CD14-positive monocyte (primary cell): ENCODE data around the gene EMC10. TPM values are rescaled to one million over a fixed set of nuclear protein-coding genes. Genes with fewer than 3 reads are reported as not detected.
"Not testable (repeated sequence)": the region's sequence is repeated elsewhere in the genome, so short reads cannot be mapped to it uniquely, and the experiment has no call there.

Source experiments
- DNase-seq, 3 donors: peaks; one replicate each; pipeline ENCODE4 v3.0.0-alpha.2; 2011 to 2022
- H2AFZ ChIP-seq: 2 replicates; pipeline ENCODE4 v1.6.0; 2012; ENCODE audit warnings: mild to moderate bottlenecking, low read depth, low read length, inconsistent platforms; ENCODE audit not compliant: insufficient read depth, poor library complexity, severe bottlenecking
- H3K27ac ChIP-seq, 2 donors: 1 replicate in 1 of 2; 2 replicates in 1 of 2; pipeline ENCODE4 v1.5.1; 2012 to 2013; ENCODE audit warnings: low read length in 2 of 2, control low read depth in 1 of 2, inconsistent platforms in 1 of 2, low read depth in 1 of 2, mild to moderate bottlenecking in 1 of 2
- H3K27me3 ChIP-seq, 2 donors: one replicate each; pipeline versions ENCODE4 v1.6.0 to v1.6.1; 2011 to 2013; ENCODE audit warnings: low read length in 2 of 2; ENCODE audit not compliant: control insufficient read depth in 2 of 2, insufficient read depth in 2 of 2
- H3K36me3 ChIP-seq, 2 donors: replicated peaks in 1 of 2; 1 replicate in 1 of 2; 2 replicates in 1 of 2; pipeline versions ENCODE4 v1.5.1 to v1.6.1; 2012 to 2013; ENCODE audit warnings: low read length in 2 of 2, control low read depth in 1 of 2, inconsistent platforms in 1 of 2, mild to moderate bottlenecking in 1 of 2; ENCODE audit not compliant: insufficient read depth in 2 of 2, control insufficient read depth in 1 of 2
- H3K4me1 ChIP-seq, 2 donors: 1 replicate in 1 of 2; 2 replicates in 1 of 2; pipeline versions ENCODE4 v1.5.1 to v1.6.1; 2012 to 2013; ENCODE audit warnings: low read length in 2 of 2, control low read depth in 1 of 2, inconsistent platforms in 1 of 2, mild to moderate bottlenecking in 1 of 2, moderate library complexity in 1 of 2; ENCODE audit not compliant: insufficient read depth in 2 of 2, control insufficient read depth in 1 of 2
- H3K4me2 ChIP-seq: replicated peaks from 2 replicates; pipeline ENCODE3; 2012; ENCODE audit warnings: low read length, moderate library complexity, mild to moderate bottlenecking; ENCODE audit not compliant: poor library complexity, severe bottlenecking; ENCODE audit errors: extremely low read depth
- H3K4me3 ChIP-seq, 3 experiments: fragments of 200-600 bp in 1 of 3; sonication (generic) in 1 of 3; replicated peaks in 1 of 3; 1 replicate in 2 of 3; 2 replicates in 1 of 3; pipeline ENCODE4 v1.5.1; 2011 to 2013; ENCODE audit warnings: low read length in 3 of 3, mild to moderate bottlenecking in 3 of 3, control low read depth in 2 of 3, low read depth in 2 of 3, inconsistent platforms in 1 of 3, moderate library complexity in 1 of 3
- H3K79me2 ChIP-seq: 2 replicates; pipeline ENCODE4 v1.6.0; 2012; ENCODE audit warnings: mild to moderate bottlenecking, control low read depth, inconsistent platforms, low read length, moderate library complexity; ENCODE audit not compliant: insufficient read depth
- H3K9ac ChIP-seq: 2 replicates; pipeline ENCODE4 v1.6.0; 2017; ENCODE audit warnings: low read length, mild to moderate bottlenecking; ENCODE audit not compliant: insufficient read depth, poor library complexity, severe bottlenecking
- H3K9me3 ChIP-seq, 2 donors: replicated peaks in 1 of 2; 1 replicate in 1 of 2; 2 replicates in 1 of 2; pipeline versions ENCODE4 v1.5.1 to v1.6.1; 2012 to 2013; ENCODE audit warnings: low read length in 2 of 2, control low read depth in 1 of 2; ENCODE audit not compliant: control insufficient read depth in 1 of 2, insufficient read depth in 1 of 2
- H4K20me1 ChIP-seq: 2 replicates; pipeline ENCODE4 v1.6.0; 2012; ENCODE audit warnings: mild to moderate bottlenecking, low read length, control low read depth, moderate library complexity; ENCODE audit not compliant: insufficient read depth
- H3K27ac Mint-ChIP-seq, 7 donors: one replicate each; pipeline ENCODE4 v1.8.0; 2020; ENCODE audit warnings: mild to moderate bottlenecking in 7 of 7, mixed read lengths in 7 of 7, moderate library complexity in 6 of 7, inconsistent platforms in 2 of 7
- H3K27me3 Mint-ChIP-seq, 3 donors: one replicate each; pipeline ENCODE4 v1.8.0; 2021 to 2022; ENCODE audit warnings: low read depth in 3 of 3, mild to moderate bottlenecking in 3 of 3, mixed read lengths in 3 of 3, moderate library complexity in 3 of 3, inconsistent platforms in 1 of 3
- H3K36me3 Mint-ChIP-seq, 2 donors: one replicate each; pipeline ENCODE4 v1.8.0; 2020; ENCODE audit warnings: mixed read lengths in 2 of 2, inconsistent platforms in 1 of 2, mild to moderate bottlenecking in 1 of 2
- H3K4me1 Mint-ChIP-seq: one replicate; pipeline ENCODE4 v1.8.0; 2020; ENCODE audit warnings: mild to moderate bottlenecking, mixed read lengths
- H3K4me3 Mint-ChIP-seq, 2 donors: one replicate each; pipeline ENCODE4 v1.8.0; 2020; ENCODE audit warnings: mild to moderate bottlenecking in 2 of 2, mixed read lengths in 2 of 2, moderate library complexity in 1 of 2
- H3K9me3 Mint-ChIP-seq, 7 donors: one replicate each; pipeline ENCODE4 v1.8.0; 2020 to 2022; ENCODE audit warnings: mixed read lengths in 7 of 7, mild to moderate bottlenecking in 6 of 7, moderate library complexity in 6 of 7, inconsistent platforms in 2 of 7
- CTCF ChIP-seq: fragments of 200-600 bp; IDR thresholded peaks from one replicate; pipeline ENCODE4 v1.8.0; 2022; ENCODE audit warnings: antibody characterized with exemption, mild to moderate bottlenecking
- WGBS: methylation state at CpG from one replicate; pipeline ENCODE4 v1.1.5; 2013; ENCODE audit warnings: missing lambda C conversion rate; ENCODE audit not compliant: insufficient coverage; 5-methylcytosine and 5-hydroxymethylcytosine counted together
- intact Hi-C, 2 donors: fragments of 100-400 bp; cut with micrococcal nuclease; formaldehyde crosslinking; loops; one replicate each; pipeline versions ENCODE4 v1.15.0 to v1.15.1; 2023
- polyA plus RNA-seq, 3 donors: library from polyadenylated mRNA; depleted of rRNA in 1 of 3; unstranded in 2 of 3; stranded (reverse) in 1 of 3; fragments of 300-500 nt in 2 of 3; fragments of >200 nt in 1 of 3; fragmentation: Illumina TruSeq in 2 of 3; gene quantifications; 1 replicate in 2 of 3; 2 replicates in 1 of 3; pipeline ENCODE4 v1.2.3, GENCODE V29; 2012 to 2021

Gene EMC10
- polyA plus RNA-seq, 3 donors, result 8.5 to 50.4 (median 9.3) TPM

GRCh38 chr19:50522881-50523280 is 46.6 kb downstream of the EMC10 start:
- H3K79me2 ChIP-seq, result no peaks in the 10 kb centered on the region
- no peaks in the 10 kb centered on the region for H3K4me1 ChIP-seq
- no peak for TF ChIP-seq CTCF
- no peak overlapping the region for H3K4me2 ChIP-seq
- H3K4me1 Mint-ChIP-seq, result no peaks in the 10 kb centered on the region
- H3K36me3 ChIP-seq, result no peaks in the 10 kb centered on the region
- DNase-seq, result no peak
- no peak overlapping the region for H2AFZ ChIP-seq
- intact Hi-C loops, result no loop called here
- no peak overlapping the region for H3K27ac ChIP-seq
- no peaks in the 10 kb centered on the region for H4K20me1 ChIP-seq
- no peak overlapping the region for H3K4me3 Mint-ChIP-seq
- no peak overlapping the region for H3K27ac Mint-ChIP-seq
- no peaks in the 10 kb centered on the region for H3K9me3 ChIP-seq
- no peaks in the 10 kb centered on the region for H3K27me3 ChIP-seq
- no peaks in the 10 kb centered on the region for H3K36me3 Mint-ChIP-seq
- WGBS, result 95% methylated on average over 9 of the region's 10 CpGs
- H3K27me3 Mint-ChIP-seq, result peaks cover 6 to 10% (median 6%) of the 10 kb centered on the region in 3 donors
- H3K9me3 Mint-ChIP-seq, result peaks cover 0 to 6% (median 4%) of the 10 kb centered on the region in 7 donors
- no peak overlapping the region for H3K4me3 ChIP-seq
- no peak overlapping the region for H3K9ac ChIP-seq

DNA sequence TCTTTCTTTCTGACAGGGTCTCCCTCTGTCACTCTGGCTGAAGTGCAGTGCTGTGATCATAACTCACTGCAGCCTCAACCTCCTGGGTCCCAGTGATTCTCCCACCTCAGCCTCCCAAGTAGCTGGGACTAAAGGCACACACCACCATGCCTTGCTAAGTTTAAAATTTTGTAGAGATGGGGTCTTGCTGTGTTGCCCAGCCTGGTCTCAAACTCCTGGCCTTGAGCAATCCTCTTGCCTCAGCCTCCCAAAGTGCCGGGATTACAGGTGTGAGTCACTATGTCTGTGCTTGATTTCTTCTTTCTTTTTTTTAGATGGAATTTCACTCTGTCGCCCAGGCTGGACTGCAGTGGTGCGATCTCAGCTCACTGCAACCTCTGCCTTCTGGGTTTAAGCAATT is 51.7 kb downstream of the EMC10 start:
- H3K4me1 ChIP-seq, H3K36me3 ChIP-seq, H3K4me3 Mint-ChIP-seq, H3K27ac ChIP-seq, H3K9me3 ChIP-seq, H3K36me3 Mint-ChIP-seq, DNase-seq, H3K4me1 Mint-ChIP-seq, H3K4me2 ChIP-seq, H2AFZ ChIP-seq, H3K4me3 ChIP-seq, H3K27me3 ChIP-seq, H3K9ac ChIP-seq, H4K20me1 ChIP-seq, intact Hi-C loops, H3K79me2 ChIP-seq, H3K27ac Mint-ChIP-seq: not testable (repeated sequence)
- H3K27me3 Mint-ChIP-seq, result peaks cover 12 to 19% (median 14%) of the 10 kb centered on the region in 3 donors
- peaks cover 4 to 15% (median 10%) of the 10 kb centered on the region in 7 donors for H3K9me3 Mint-ChIP-seq
- 80% methylated on average over 2 of the region's 3 CpGs for WGBS
